Osteoblast (primary cell): Measurements from ENCODE around the gene UNK. TPM values are rescaled to one million over a fixed set of nuclear protein-coding genes. Genes with fewer than 3 reads are reported as not detected.

Experiments used
- DNase-seq: peaks from one replicate; pipeline ENCODE4 v3.0.0; 2011; ENCODE audit warnings: low spot score, mixed read lengths; ENCODE audit not compliant: insufficient read length; ENCODE audit errors: missing footprints
- H2AFZ ChIP-seq: 2 replicates; pipeline ENCODE4 v1.6.0; 2011; ENCODE audit warnings: mild to moderate bottlenecking, low read length
- H3K27ac ChIP-seq: 2 replicates; pipeline ENCODE4 v1.5.1; 2011; ENCODE audit warnings: mild to moderate bottlenecking, low read depth, low read length, moderate library complexity
- H3K27me3 ChIP-seq: 2 replicates; pipeline ENCODE4 v1.6.0; 2012; ENCODE audit warnings: mild to moderate bottlenecking, control low read depth, inconsistent platforms, low read length, moderate library complexity; ENCODE audit not compliant: insufficient read depth
- H3K36me3 ChIP-seq: 2 replicates; pipeline ENCODE4 v1.5.1; 2011; ENCODE audit warnings: mild to moderate bottlenecking, low read length, control low read depth, moderate library complexity; ENCODE audit not compliant: insufficient read depth
- H3K4me1 ChIP-seq: 2 replicates; pipeline ENCODE4 v1.5.1; 2011; ENCODE audit warnings: mild to moderate bottlenecking, low read length, control low read depth, moderate library complexity; ENCODE audit not compliant: insufficient read depth
- H3K4me2 ChIP-seq: 2 replicates; pipeline ENCODE4 v1.6.0; 2011; ENCODE audit warnings: mild to moderate bottlenecking, low read length; ENCODE audit not compliant: insufficient read depth
- H3K4me3 ChIP-seq: fragments of 200-600 bp; sonication (generic); 3 replicates; pipeline ENCODE4 v1.5.1; 2012; ENCODE audit warnings: mild to moderate bottlenecking, low read length, inconsistent platforms; ENCODE audit not compliant: insufficient read depth
- H3K79me2 ChIP-seq: 2 replicates; pipeline ENCODE4 v1.6.0; 2012; ENCODE audit warnings: mild to moderate bottlenecking, low read length, control low read depth, inconsistent platforms; ENCODE audit not compliant: insufficient read depth
- H3K9me3 ChIP-seq: 2 replicates; pipeline ENCODE4 v1.5.1; 2011; ENCODE audit warnings: low read depth, low read length, control low read depth
- H4K20me1 ChIP-seq: 2 replicates; pipeline ENCODE4 v1.6.0; 2012; ENCODE audit warnings: mild to moderate bottlenecking, low read length, control low read depth; ENCODE audit not compliant: insufficient read depth
- total RNA-seq: library from RNA; depleted of rRNA; stranded (reverse); fragments of >200 nt; gene quantifications from 2 replicates; pipeline ENCODE4 v1.2.3, GENCODE V29; 2012
- TF ChIP-seq, protein P1 (sequence below): IDR thresholded peaks from 2 replicates; pipeline ENCODE4 v1.5.1; 2011; ENCODE audit warnings: mild to moderate bottlenecking, low read depth, low read length, moderate library complexity; ENCODE audit errors: extremely low read depth

The UNK gene
- total RNA-seq, 1 donor: 18.5 TPM

- Histone ChIP-seq H3K36me3 (no peaks in the 10 kb centered on the region), H3K27me3 (no peaks in the 10 kb centered on the region), H4K20me1 (no peaks in the 10 kb centered on the region), H3K9me3 (no peaks in the 10 kb centered on the region), H3K27ac (no peak overlapping the region), H3K4me2 (no peak overlapping the region), H3K79me2 (no peaks in the 10 kb centered on the region), H3K4me1 (peaks cover 16% of the 10 kb centered on the region), H3K4me3 (no peak overlapping the region), H2AFZ (no peak overlapping the region)
- no peak for DNase-seq
- TF ChIP-seq, protein P1, sequence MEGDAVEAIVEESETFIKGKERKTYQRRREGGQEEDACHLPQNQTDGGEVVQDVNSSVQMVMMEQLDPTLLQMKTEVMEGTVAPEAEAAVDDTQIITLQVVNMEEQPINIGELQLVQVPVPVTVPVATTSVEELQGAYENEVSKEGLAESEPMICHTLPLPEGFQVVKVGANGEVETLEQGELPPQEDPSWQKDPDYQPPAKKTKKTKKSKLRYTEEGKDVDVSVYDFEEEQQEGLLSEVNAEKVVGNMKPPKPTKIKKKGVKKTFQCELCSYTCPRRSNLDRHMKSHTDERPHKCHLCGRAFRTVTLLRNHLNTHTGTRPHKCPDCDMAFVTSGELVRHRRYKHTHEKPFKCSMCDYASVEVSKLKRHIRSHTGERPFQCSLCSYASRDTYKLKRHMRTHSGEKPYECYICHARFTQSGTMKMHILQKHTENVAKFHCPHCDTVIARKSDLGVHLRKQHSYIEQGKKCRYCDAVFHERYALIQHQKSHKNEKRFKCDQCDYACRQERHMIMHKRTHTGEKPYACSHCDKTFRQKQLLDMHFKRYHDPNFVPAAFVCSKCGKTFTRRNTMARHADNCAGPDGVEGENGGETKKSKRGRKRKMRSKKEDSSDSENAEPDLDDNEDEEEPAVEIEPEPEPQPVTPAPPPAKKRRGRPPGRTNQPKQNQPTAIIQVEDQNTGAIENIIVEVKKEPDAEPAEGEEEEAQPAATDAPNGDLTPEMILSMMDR: no peak
Measured at GRCh38 chr17:75752405-75752709, 32.2 kb upstream of the UNK start.

- peak; percentile 84 for DNase-seq
- Histone ChIP-seq H3K4me1 (peaks cover 13% of the 10 kb centered on the region), H2AFZ (peak overlapping the region; percentile 73), H3K36me3 (no peaks in the 10 kb centered on the region), H3K4me3 (peak overlapping the region; percentile 68), H4K20me1 (no peaks in the 10 kb centered on the region), H3K4me2 (peak overlapping the region; percentile 72), H3K79me2 (no peaks in the 10 kb centered on the region), H3K27ac (no peak overlapping the region), H3K27me3 (no peaks in the 10 kb centered on the region), H3K9me3 (no peaks in the 10 kb centered on the region)
- TF ChIP-seq, protein P1: no peak
Measured at GRCh38 chr17:75752802-75753513, 31.6 kb upstream of the UNK start.

DNA sequence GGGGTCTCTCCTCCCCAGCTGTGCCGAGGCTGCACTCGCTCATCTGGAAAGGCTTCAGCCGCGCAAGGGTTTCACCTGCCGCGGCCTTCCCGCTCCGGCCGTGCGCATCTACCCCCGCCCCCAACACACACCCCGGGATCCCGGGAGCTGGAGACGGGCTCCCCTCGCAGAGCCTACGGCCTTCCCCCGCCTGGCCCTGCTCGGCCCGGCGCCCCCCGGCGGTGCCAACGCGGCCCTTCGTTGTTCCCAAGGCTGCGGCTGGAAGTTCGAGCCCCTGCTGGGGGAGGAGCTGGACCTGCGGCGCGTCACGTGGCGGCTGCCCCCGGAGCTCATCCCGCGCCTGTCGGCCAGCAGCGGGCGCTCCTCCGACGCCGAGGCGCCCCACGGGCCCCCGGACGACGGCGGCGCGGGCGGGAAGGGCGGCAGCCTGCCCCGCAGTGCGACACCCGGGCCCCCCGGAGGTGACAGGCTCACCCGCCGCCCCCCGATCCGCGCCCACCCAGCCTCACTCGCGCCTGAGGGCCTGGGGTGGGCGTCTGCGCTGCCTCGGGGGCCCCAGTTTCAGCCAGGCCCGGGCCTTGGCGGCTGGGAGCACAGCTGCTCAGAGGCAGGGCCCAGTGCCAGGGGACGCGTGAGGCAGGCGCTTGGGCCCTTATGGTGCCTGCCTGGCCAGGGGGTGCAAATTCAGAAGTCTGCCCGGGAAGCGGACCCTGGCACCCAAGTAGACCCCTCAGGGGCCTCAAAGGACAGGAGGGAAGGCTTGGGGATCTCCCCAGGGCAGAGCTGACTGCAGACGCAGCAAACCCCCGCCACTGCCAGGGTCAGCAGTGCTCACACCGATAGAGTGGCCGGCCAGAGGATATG, 30.9 kb upstream of the UNK start:
- Histone ChIP-seq H3K9me3 (no peaks in the 10 kb centered on the region), H3K4me3 (peak overlapping the region; percentile 68), H3K4me1 (peaks cover 13% of the 10 kb centered on the region), H2AFZ (peak overlapping the region; percentile 73), H3K27me3 (no peaks in the 10 kb centered on the region), H3K36me3 (no peaks in the 10 kb centered on the region), H4K20me1 (no peaks in the 10 kb centered on the region), H3K27ac (no peak overlapping the region), H3K79me2 (no peaks in the 10 kb centered on the region), H3K4me2 (peak overlapping the region; percentile 72)
- TF ChIP-seq, protein P1: peak; percentile 44
- DNase-seq: peak; percentile 98
